Right lobe of liver (tissue), 4 donors: Measurements from ENCODE around the gene PLCXD1.

Experiments
- CTCF ChIP-seq, 4 donors: fragments of 200-600 bp in 3 of 4; fragments of 450-650 bp in 1 of 4; IDR thresholded peaks; one replicate each; pipeline versions ENCODE4 v1.5.1 to v1.8.0; 2016 to 2022; ENCODE audit warnings: antibody characterized with exemption in 4 of 4, mild to moderate bottlenecking in 2 of 4
- POLR2A ChIP-seq: fragments of 450-650 bp; IDR thresholded peaks from one replicate; pipeline ENCODE4 v1.6.1; 2017; ENCODE audit warnings: antibody characterized with exemption, mild to moderate bottlenecking
- donor health status: DM: no; HTN: no; CAD: no.
- donor health status: DM: no; HTN: no; CAD: no.
- donor health status: DM: no; HTN: yes; CAD: no.

- no peak for TF ChIP-seq CTCF (IDR thresholded peaks at IDR 0.05)
- TF ChIP-seq POLR2A = no peak
These were observed 17.8 kb downstream of the PLCXD1 start for GRCh38 chrX:298993-299392.
